Stimulated activated CD4-positive, alpha-beta T cell treated with anti-CD3 and anti-CD28 coated beads, TNF-alpha, amount 100 ng/mL, for 48 hours (primary cell): Measurements from ENCODE around the gene P3H3.
A peak's percentile ranks its signal among the peaks of the same experiment; 100 is the strongest.

Source experiments
- DNase-seq, 3 donors: peaks; one replicate each; pipeline ENCODE4 v3.0.0-alpha.2; 2020; ENCODE audit warnings: low read depth in 3 of 3

P3H3 gene

GRCh38 chr12:6807170-6807569 lies 21.0 kb upstream of the P3H3 start:
- DNase-seq = no peak

GRCh38 chr12:6809056-6809455 lies 19.2 kb upstream of the P3H3 start:
- no peak for DNase-seq

GRCh38 chr12:6810758-6811157 lies 17.4 kb upstream of the P3H3 start:
- no peak for DNase-seq

GRCh38 chr12:6813363-6813762 lies 14.8 kb upstream of the P3H3 start:
- no peak for DNase-seq

GRCh38 chr12:6816598-6816997 lies 11.6 kb upstream of the P3H3 start:
- no peak for DNase-seq

GRCh38 chr12:6817098-6817497 lies 11.1 kb upstream of the P3H3 start:
- no peak for DNase-seq

- DNase-seq = no peak
Observed at GRCh38 chr12:6817662-6818157, 10.5 kb upstream of the P3H3 start.

GRCh38 chr12:6818222-6818621 lies 10.0 kb upstream of the P3H3 start:
- no peak for DNase-seq

- no peak for DNase-seq
Observed at GRCh38 chr12:6818645-6819044, 9.6 kb upstream of the P3H3 start.

- DNase-seq = no peak
Observed at GRCh38 chr12:6819106-6820030, 8.8 kb upstream of the P3H3 start.

GRCh38 chr12:6820166-6820565 lies 8.0 kb upstream of the P3H3 start:
- DNase-seq = no peak

GRCh38 chr12:6821591-6822425 lies 6.4 kb upstream of the P3H3 start, which contains the start of gene GPR162:
GPR162 (plus strand) TSS chr12:6821821; CDS start chr12:6823899, 2,078 bp downstream.
- no peak for DNase-seq

GRCh38 chr12:6822426-6823135 lies 5.6 kb upstream of the P3H3 start:
- DNase-seq = no peak

- no peak for DNase-seq
Observed at GRCh38 chr12:6823182-6824084, 4.8 kb upstream of the P3H3 start.

GRCh38 chr12:6824085-6824775 lies 4.0 kb upstream of the P3H3 start:
- no peak for DNase-seq

GRCh38 chr12:6824901-6825381 lies 3.3 kb upstream of the P3H3 start:
- DNase-seq = no peak

GRCh38 chr12:6825398-6826124 lies 2.6 kb upstream of the P3H3 start:
- DNase-seq = peak; percentile 63 to 81 (median 79)

- DNase-seq = no peak
Observed at GRCh38 chr12:6826125-6826733, 2.0 kb upstream of the P3H3 start.
